HL-60 (cell line): ENCODE measurements around the gene NFASC.

Source experiments
- DNase-seq, 2 experiments: peaks; one replicate each; pipeline ENCODE4 v3.0.0-alpha.2; 2010 to 2020; ENCODE audit warnings: low read depth in 1 of 2, low spot score in 1 of 2
- H3K27ac ChIP-seq: fragments of 250-450 bp; sonication (Bioruptor Pico); replicated peaks from 2 replicates; pipeline ENCODE4 v1.5.1; 2020; ENCODE audit warnings: mild to moderate bottlenecking, moderate library complexity
- H3K27me3 ChIP-seq: fragments of 250-450 bp; sonication (Bioruptor Pico); 2 replicates; pipeline ENCODE4 v1.5.1; 2021; ENCODE audit warnings: mild to moderate bottlenecking, moderate library complexity; ENCODE audit not compliant: insufficient read depth, poor library complexity, severe bottlenecking
- H3K4me3 ChIP-seq: replicated peaks from 2 replicates; pipeline ENCODE4 v1.5.1; 2011; ENCODE audit warnings: mild to moderate bottlenecking, control low read depth, low read length; ENCODE audit not compliant: insufficient read depth
- GABPA ChIP-seq: IDR thresholded peaks from 2 replicates; pipeline ENCODE4 v1.6.1; 2012; ENCODE audit warnings: low read depth
- POLR2AphosphoS5 ChIP-seq: IDR thresholded peaks from 2 replicates; pipeline ENCODE4 v1.6.1; 2012; ENCODE audit warnings: low read depth
- SPI1 ChIP-seq: IDR thresholded peaks from 2 replicates; pipeline ENCODE4 v1.6.1; 2012; ENCODE audit warnings: low read depth, mild to moderate bottlenecking, borderline replicate concordance
- TF ChIP-seq, protein P1 (sequence below): IDR thresholded peaks from 2 replicates; pipeline ENCODE4 v1.6.1; 2012; ENCODE audit warnings: low read depth; ENCODE audit not compliant: insufficient replicate concordance
- TF ChIP-seq, protein P2 (sequence below): IDR thresholded peaks from one replicate; pipeline ENCODE4 v1.5.1; 2011; ENCODE audit warnings: low read length, control low read depth, inconsistent platforms; ENCODE audit not compliant: insufficient read depth

NFASC gene

DNA sequence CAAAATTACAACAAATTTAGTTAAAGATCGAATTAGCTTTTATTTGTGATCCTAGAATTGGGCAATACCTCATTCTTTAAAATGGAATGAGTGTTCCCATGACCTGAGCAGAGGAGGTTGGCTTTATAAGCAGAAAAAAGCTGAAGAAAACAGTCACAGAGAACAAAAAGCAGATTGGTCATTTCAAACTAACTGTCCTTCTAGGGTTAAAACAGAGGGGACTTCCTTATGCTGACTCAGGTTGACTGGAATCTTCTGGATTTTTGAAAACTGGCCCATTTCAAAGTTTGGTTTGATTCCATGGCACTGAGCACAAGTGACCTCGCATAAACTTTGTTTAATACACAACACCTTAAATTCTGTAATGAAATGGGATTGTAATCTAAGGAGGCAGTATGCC is 17.6 kb downstream of the NFASC start:
- TF ChIP-seq SPI1 (no peak), POLR2AphosphoS5 (no peak), GABPA (no peak)
- TF ChIP-seq, protein P1, sequence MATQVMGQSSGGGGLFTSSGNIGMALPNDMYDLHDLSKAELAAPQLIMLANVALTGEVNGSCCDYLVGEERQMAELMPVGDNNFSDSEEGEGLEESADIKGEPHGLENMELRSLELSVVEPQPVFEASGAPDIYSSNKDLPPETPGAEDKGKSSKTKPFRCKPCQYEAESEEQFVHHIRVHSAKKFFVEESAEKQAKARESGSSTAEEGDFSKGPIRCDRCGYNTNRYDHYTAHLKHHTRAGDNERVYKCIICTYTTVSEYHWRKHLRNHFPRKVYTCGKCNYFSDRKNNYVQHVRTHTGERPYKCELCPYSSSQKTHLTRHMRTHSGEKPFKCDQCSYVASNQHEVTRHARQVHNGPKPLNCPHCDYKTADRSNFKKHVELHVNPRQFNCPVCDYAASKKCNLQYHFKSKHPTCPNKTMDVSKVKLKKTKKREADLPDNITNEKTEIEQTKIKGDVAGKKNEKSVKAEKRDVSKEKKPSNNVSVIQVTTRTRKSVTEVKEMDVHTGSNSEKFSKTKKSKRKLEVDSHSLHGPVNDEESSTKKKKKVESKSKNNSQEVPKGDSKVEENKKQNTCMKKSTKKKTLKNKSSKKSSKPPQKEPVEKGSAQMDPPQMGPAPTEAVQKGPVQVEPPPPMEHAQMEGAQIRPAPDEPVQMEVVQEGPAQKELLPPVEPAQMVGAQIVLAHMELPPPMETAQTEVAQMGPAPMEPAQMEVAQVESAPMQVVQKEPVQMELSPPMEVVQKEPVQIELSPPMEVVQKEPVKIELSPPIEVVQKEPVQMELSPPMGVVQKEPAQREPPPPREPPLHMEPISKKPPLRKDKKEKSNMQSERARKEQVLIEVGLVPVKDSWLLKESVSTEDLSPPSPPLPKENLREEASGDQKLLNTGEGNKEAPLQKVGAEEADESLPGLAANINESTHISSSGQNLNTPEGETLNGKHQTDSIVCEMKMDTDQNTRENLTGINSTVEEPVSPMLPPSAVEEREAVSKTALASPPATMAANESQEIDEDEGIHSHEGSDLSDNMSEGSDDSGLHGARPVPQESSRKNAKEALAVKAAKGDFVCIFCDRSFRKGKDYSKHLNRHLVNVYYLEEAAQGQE = no peak
- TF ChIP-seq, protein P2, sequence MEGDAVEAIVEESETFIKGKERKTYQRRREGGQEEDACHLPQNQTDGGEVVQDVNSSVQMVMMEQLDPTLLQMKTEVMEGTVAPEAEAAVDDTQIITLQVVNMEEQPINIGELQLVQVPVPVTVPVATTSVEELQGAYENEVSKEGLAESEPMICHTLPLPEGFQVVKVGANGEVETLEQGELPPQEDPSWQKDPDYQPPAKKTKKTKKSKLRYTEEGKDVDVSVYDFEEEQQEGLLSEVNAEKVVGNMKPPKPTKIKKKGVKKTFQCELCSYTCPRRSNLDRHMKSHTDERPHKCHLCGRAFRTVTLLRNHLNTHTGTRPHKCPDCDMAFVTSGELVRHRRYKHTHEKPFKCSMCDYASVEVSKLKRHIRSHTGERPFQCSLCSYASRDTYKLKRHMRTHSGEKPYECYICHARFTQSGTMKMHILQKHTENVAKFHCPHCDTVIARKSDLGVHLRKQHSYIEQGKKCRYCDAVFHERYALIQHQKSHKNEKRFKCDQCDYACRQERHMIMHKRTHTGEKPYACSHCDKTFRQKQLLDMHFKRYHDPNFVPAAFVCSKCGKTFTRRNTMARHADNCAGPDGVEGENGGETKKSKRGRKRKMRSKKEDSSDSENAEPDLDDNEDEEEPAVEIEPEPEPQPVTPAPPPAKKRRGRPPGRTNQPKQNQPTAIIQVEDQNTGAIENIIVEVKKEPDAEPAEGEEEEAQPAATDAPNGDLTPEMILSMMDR = no peak
- DNase-seq = no peak
- Histone ChIP-seq H3K4me3 (no peak overlapping the region), H3K27ac (no peak overlapping the region), H3K27me3 (peaks cover 5% of the 10 kb centered on the region)

DNA sequence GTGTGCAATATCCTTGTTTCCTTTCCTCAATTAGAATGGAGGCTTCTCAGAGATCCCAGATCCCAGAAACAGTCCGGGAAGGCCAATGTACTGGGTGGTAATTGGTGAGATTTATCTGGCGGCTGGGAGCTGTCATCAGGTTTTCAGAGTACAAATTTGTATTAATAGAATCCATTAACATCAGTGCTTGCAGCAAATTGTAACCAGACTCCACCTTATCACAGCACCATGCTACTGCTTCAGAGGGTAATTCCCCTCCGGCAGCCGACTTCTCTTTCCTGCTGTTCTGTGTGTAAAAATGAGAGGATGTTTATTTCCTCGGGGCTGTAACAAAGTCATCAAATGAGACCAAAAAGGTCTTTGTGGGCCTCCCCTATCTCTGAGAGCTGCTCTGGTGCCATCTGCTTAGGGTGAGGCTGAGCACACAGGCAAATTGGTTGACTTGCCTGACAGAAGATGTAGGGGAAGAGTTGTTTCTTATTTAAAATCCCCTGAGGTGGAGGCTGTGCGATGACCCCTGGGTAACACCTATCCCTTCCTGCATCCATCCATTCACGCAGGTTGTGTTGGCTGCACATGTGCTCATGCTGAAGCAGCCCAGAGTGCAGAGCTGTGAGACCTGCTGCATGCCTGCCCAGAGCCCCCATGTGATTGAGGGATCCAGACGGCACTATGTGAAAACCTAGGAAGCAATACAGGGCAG is 19.2 kb downstream of the NFASC start:
- H3K27me3 ChIP-seq = peaks cover 5% of the 10 kb centered on the region
- no peak overlapping the region for H3K4me3 ChIP-seq
- no peak for TF ChIP-seq SPI1
- TF ChIP-seq POLR2AphosphoS5 = no peak
- TF ChIP-seq, protein P2 = no peak
- TF ChIP-seq, protein P1 = no peak
- no peak for TF ChIP-seq GABPA
- H3K27ac ChIP-seq = no peak overlapping the region
- no peak for DNase-seq

DNA sequence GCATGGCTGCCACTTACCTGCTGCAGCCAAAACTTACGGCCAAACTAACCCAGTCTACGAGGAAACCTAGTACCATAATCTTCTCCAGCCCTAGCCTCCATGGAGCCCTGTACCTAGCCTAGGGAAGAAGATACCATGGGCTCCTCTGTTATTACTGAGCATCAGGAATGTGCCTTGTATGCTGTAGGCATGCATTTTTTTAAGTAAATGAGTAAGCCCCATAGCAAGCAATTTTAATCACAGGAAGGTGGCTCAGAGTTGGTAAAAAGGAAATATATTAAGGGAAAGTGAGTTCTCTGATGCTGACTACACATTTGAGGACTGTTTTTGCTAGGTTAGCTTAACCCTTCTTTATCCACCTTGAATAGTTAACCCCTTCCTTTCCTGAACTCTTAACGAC is 21.2 kb downstream of the NFASC start:
- no peak overlapping the region for H3K4me3 ChIP-seq
- TF ChIP-seq GABPA (no peak), POLR2AphosphoS5 (no peak), SPI1 (no peak)
- TF ChIP-seq, protein P2 = no peak
- TF ChIP-seq, protein P1 = no peak
- no peak overlapping the region for H3K27ac ChIP-seq
- peaks cover 5% of the 10 kb centered on the region for H3K27me3 ChIP-seq
- DNase-seq = no peak
